ENCODE measurements around the gene MSH3.

MSH3 gene

DNA sequence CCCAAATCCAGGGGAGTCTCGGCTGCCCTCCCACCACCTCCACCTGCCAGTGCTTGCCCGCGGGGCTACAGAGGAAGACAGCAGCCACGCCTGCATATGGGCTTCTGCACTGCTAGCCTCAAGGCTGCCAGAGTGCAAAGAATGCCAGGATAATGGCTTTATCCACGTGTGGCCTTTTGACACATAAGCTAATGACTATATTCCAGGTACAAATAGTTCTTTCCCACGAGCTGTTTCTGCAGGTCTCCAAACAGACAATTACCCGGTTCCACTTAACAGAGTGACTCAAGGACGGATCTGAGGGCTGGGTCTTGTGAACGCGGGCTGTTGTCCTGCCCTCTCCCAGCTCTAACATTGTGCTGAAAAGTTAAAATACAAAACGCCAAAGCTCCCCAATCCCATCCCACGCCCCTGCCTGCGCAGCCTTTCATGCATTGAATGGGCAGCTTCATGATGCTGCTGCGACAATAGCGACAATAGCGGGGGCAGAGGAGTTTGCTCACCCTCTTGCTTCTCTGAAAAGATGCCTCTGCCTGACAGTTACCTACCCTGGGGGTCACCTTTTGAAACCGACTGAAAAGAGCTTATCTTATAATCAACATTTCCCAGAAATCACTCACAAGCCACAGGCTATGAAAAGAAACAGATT, 39.1 kb upstream of the MSH3 start (continued):
- no peak for TF ChIP-seq ZC3H10 (CRISPR knock-in tag; IDR thresholded peaks at IDR 0.05)

DNA sequence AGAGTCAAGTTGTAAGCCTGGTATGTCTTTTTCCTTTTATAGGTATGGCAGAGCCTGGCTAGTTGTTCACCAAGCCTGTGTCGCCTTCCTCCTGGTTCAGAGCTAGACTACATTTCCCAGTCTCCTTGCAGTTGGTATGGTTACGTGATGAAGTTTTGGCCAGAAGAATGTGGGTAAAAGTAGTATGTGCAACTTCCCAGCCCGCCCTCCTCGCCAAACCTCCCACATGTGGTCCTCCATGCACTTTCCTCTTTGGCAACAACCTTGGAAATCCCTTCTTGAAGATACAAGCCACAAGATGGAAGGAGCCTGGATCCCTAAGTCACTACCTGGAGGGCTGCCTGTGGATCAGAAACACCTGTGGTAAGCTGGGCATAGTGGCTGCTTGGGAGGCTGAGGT, 36.0 kb upstream of the MSH3 start:
- no peak for ATAC-seq
- TF ChIP-seq ZC3H10 (CRISPR knock-in tag; IDR thresholded peaks at IDR 0.05) (no peak), TOX (CRISPR knock-in tag; IDR thresholded peaks at IDR 0.05; ENCODE audit: borderline replicate concordance) (no peak), ESRRG (CRISPR knock-in tag; IDR thresholded peaks at IDR 0.05) (no peak), ZNF70 (CRISPR knock-in tag; IDR thresholded peaks at IDR 0.05) (no peak), BACH2 (CRISPR knock-in tag; IDR thresholded peaks at IDR 0.05; ENCODE audit: borderline replicate concordance) (no peak), ZNF565 (CRISPR knock-in tag; conservative IDR thresholded peaks at IDR 0.05; ENCODE audit: low read depth) (no peak), ZNF8 (CRISPR knock-in tag; IDR thresholded peaks at IDR 0.05) (no peak), ARNTL (CRISPR knock-in tag; IDR thresholded peaks at IDR 0.05; ENCODE audit: borderline replicate concordance, low read depth) (no peak), RARB (CRISPR knock-in tag; IDR thresholded peaks at IDR 0.05) (no peak), CSDC2 (CRISPR knock-in tag; IDR thresholded peaks at IDR 0.05) (no peak), ZFP30 (CRISPR knock-in tag; IDR thresholded peaks at IDR 0.05) (no peak), ZFP3 (CRISPR knock-in tag; IDR thresholded peaks at IDR 0.05) (no peak), PPARA (CRISPR knock-in tag; IDR thresholded peaks at IDR 0.05; ENCODE audit: borderline replicate concordance) (no peak)
- TF ChIP-seq, protein P1, sequence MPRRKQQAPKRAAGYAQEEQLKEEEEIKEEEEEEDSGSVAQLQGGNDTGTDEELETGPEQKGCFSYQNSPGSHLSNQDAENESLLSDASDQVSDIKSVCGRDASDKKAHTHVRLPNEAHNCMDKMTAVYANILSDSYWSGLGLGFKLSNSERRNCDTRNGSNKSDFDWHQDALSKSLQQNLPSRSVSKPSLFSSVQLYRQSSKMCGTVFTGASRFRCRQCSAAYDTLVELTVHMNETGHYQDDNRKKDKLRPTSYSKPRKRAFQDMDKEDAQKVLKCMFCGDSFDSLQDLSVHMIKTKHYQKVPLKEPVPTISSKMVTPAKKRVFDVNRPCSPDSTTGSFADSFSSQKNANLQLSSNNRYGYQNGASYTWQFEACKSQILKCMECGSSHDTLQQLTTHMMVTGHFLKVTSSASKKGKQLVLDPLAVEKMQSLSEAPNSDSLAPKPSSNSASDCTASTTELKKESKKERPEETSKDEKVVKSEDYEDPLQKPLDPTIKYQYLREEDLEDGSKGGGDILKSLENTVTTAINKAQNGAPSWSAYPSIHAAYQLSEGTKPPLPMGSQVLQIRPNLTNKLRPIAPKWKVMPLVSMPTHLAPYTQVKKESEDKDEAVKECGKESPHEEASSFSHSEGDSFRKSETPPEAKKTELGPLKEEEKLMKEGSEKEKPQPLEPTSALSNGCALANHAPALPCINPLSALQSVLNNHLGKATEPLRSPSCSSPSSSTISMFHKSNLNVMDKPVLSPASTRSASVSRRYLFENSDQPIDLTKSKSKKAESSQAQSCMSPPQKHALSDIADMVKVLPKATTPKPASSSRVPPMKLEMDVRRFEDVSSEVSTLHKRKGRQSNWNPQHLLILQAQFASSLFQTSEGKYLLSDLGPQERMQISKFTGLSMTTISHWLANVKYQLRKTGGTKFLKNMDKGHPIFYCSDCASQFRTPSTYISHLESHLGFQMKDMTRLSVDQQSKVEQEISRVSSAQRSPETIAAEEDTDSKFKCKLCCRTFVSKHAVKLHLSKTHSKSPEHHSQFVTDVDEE (CRISPR knock-in tag; IDR thresholded peaks at IDR 0.05), result no peak
- TF ChIP-seq, protein P2, sequence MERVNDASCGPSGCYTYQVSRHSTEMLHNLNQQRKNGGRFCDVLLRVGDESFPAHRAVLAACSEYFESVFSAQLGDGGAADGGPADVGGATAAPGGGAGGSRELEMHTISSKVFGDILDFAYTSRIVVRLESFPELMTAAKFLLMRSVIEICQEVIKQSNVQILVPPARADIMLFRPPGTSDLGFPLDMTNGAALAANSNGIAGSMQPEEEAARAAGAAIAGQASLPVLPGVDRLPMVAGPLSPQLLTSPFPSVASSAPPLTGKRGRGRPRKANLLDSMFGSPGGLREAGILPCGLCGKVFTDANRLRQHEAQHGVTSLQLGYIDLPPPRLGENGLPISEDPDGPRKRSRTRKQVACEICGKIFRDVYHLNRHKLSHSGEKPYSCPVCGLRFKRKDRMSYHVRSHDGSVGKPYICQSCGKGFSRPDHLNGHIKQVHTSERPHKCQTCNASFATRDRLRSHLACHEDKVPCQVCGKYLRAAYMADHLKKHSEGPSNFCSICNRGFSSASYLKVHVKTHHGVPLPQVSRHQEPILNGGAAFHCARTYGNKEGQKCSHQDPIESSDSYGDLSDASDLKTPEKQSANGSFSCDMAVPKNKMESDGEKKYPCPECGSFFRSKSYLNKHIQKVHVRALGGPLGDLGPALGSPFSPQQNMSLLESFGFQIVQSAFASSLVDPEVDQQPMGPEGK (CRISPR knock-in tag; IDR thresholded peaks at IDR 0.05; ENCODE audit: borderline replicate concordance), result no peak
- TF ChIP-seq, protein P3, sequence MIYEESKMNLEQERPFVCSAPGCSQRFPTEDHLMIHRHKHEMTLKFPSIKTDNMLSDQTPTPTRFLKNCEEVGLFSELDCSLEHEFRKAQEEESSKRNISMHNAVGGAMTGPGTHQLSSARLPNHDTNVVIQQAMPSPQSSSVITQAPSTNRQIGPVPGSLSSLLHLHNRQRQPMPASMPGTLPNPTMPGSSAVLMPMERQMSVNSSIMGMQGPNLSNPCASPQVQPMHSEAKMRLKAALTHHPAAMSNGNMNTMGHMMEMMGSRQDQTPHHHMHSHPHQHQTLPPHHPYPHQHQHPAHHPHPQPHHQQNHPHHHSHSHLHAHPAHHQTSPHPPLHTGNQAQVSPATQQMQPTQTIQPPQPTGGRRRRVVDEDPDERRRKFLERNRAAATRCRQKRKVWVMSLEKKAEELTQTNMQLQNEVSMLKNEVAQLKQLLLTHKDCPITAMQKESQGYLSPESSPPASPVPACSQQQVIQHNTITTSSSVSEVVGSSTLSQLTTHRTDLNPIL (CRISPR knock-in tag; IDR thresholded peaks at IDR 0.05; ENCODE audit: low read depth), result no peak
- TF ChIP-seq, protein P4, sequence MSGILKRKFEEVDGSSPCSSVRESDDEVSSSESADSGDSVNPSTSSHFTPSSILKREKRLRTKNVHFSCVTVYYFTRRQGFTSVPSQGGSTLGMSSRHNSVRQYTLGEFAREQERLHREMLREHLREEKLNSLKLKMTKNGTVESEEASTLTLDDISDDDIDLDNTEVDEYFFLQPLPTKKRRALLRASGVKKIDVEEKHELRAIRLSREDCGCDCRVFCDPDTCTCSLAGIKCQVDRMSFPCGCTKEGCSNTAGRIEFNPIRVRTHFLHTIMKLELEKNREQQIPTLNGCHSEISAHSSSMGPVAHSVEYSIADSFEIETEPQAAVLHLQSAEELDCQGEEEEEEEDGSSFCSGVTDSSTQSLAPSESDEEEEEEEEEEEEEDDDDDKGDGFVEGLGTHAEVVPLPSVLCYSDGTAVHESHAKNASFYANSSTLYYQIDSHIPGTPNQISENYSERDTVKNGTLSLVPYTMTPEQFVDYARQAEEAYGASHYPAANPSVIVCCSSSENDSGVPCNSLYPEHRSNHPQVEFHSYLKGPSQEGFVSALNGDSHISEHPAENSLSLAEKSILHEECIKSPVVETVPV (CRISPR knock-in tag; IDR thresholded peaks at IDR 0.05), result no peak

DNA sequence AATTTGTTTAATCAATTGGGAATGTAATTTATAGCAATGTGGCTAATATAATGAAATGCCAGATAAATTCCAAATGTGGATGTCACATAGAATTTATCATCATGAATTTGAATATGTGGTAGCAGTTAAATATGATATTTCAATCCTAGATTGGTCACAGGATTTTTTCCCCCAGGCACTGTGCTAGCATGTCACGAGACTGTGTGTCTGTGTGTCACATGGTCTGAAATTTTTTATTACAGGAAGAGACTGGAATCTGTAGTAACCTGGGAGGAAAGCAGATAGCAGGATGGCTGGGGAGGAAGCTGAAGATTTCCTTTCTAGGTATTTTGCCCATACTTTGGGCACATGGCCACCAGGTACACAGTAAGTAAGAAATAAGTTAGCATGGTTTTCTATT, 35.4 kb upstream of the MSH3 start:
- no peak for ATAC-seq
- TF ChIP-seq, protein P4 (CRISPR knock-in tag; IDR thresholded peaks at IDR 0.05), result no peak
- TF ChIP-seq, protein P5, sequence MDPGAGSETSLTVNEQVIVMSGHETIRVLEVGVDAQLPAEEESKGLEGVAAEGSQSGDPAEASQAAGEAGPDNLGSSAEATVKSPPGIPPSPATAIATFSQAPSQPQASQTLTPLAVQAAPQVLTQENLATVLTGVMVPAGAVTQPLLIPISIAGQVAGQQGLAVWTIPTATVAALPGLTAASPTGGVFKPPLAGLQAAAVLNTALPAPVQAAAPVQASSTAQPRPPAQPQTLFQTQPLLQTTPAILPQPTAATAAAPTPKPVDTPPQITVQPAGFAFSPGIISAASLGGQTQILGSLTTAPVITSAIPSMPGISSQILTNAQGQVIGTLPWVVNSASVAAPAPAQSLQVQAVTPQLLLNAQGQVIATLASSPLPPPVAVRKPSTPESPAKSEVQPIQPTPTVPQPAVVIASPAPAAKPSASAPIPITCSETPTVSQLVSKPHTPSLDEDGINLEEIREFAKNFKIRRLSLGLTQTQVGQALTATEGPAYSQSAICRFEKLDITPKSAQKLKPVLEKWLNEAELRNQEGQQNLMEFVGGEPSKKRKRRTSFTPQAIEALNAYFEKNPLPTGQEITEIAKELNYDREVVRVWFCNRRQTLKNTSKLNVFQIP (CRISPR knock-in tag; IDR thresholded peaks at IDR 0.05; ENCODE audit: borderline replicate concordance, low read depth), result no peak
- TF ChIP-seq, protein P2 (CRISPR knock-in tag; IDR thresholded peaks at IDR 0.05; ENCODE audit: borderline replicate concordance), result no peak
- TF ChIP-seq PPARA (CRISPR knock-in tag; IDR thresholded peaks at IDR 0.05; ENCODE audit: borderline replicate concordance) (no peak), ZFP3 (CRISPR knock-in tag; IDR thresholded peaks at IDR 0.05) (no peak), ZNF565 (CRISPR knock-in tag; conservative IDR thresholded peaks at IDR 0.05; ENCODE audit: low read depth) (no peak)

Measured in SK-N-SH treated with all-trans-retinoic acid at 6 μM for 48 hours (cell line).